Nasal cavity respiratory epithelium epithelial cell of viscerocranial mucosa (primary cell): ENCODE measurements around the gene DDX55. TPM values are rescaled to one million over a fixed set of nuclear protein-coding genes. Genes with fewer than 3 reads are reported as not detected.

Experiments used
- total RNA-seq: library from RNA; depleted of rRNA; stranded (reverse); fragments of >200 nt; gene quantifications from 2 replicates; pipeline ENCODE4 v1.2.3, GENCODE V29; 2014

DDX55 gene, protein sequence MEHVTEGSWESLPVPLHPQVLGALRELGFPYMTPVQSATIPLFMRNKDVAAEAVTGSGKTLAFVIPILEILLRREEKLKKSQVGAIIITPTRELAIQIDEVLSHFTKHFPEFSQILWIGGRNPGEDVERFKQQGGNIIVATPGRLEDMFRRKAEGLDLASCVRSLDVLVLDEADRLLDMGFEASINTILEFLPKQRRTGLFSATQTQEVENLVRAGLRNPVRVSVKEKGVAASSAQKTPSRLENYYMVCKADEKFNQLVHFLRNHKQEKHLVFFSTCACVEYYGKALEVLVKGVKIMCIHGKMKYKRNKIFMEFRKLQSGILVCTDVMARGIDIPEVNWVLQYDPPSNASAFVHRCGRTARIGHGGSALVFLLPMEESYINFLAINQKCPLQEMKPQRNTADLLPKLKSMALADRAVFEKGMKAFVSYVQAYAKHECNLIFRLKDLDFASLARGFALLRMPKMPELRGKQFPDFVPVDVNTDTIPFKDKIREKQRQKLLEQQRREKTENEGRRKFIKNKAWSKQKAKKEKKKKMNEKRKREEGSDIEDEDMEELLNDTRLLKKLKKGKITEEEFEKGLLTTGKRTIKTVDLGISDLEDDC
- total RNA-seq: 22.6 and 22.9 TPM in 2 replicates

GRCh38 chr12:123601602-123602489 lies at the start of gene DDX55:
Gene DDX55, plus strand, starts transcription at chr12:123602099. Its CDS starts 50 bp downstream, at chr12:123602149.

DNA sequence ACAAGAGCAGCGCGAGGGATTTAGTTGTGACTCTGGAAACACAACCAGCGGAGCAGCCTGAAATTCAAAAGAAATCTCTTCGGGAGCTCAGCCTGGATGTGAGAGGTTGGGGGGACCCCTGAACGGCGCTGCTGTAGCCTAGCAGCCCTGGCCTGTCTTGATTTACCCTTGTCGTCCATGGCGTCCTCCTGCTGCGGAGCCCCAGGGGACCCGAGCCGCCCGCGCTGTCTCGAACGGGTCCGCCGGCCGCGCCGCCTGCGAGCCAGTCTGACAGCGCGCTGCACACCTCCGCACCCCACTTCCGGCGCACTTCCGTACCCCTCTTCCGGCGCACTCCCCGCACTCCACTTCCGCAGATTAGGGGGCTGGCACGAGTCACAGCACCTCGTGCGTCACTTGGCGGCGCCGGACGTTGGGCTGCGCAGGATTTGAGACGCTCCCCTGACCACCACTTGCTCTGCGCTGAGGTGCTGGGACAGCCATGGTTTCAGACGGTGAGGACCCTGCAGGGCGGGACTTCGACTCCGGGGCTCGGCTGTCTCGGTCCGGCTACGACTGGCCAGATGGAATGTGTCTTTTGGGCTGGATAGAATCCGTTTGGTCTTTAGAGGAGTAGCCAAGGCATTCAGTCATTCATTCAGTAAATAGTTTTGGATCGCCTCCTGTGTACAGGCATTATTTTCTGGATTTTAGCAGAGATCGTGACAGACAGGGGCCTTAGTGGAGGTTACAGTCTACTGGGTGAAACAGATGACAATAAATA lies 31.7 kb downstream of the DDX55 start, which contains the start of the genes EIF2B1 and GTF2H3:
Gene EIF2B1 (minus strand): TSS at position 308 of the 763 bp plus-strand sequence. CDS start 129 bp downstream, at position 179.
Gene GTF2H3 (plus strand): TSS at position 451 of the 763 bp plus-strand sequence. CDS start 31 bp downstream, at position 482.

Other genes with a start within 250 kb of the DDX55 start
- 36.6 and 49.3 TPM in 2 replicates for gene SBNO1, start 237.3 kb upstream of the DDX55 start, total RNA-seq
- 45.8 and 56.0 TPM in 2 replicates for gene KMT5A, start 218.0 kb upstream of the DDX55 start, total RNA-seq
- 3.9 and 4.1 TPM in 2 replicates for gene RILPL2, start 165.4 kb upstream of the DDX55 start, total RNA-seq
- 9.3 and 14.4 TPM in 2 replicates for gene SNRNP35, start 144.0 kb upstream of the DDX55 start, total RNA-seq
- gene RILPL1, start 68.4 kb upstream of the DDX55 start, total RNA-seq: 7.9 and 17.4 TPM in 2 replicates
- 365 and 836 TPM in 2 replicates for gene TMED2, start 17.5 kb upstream of the DDX55 start, total RNA-seq
- gene EIF2B1, start 31.6 kb downstream of the DDX55 start, total RNA-seq: 36.9 and 51.8 TPM in 2 replicates
- gene GTF2H3, start 31.7 kb downstream of the DDX55 start, total RNA-seq: 56.4 and 59.1 TPM in 2 replicates
- 2.7 and 5.0 TPM in 2 replicates for gene TCTN2, start 69.0 kb downstream of the DDX55 start, total RNA-seq
- gene ATP6V0A2, start 110.3 kb downstream of the DDX55 start, total RNA-seq: 30.7 and 36.2 TPM in 2 replicates
- under 0.01 and 0.07 TPM in 2 replicates for gene DNAH10, start 160.2 kb downstream of the DDX55 start, total RNA-seq